ENCODE data around the gene TCF7. TPM values are rescaled to one million over a fixed set of nuclear protein-coding genes. Genes with fewer than 3 reads are reported as not detected.

TCF7 gene
- total and polyA plus RNA-seq, 2 of the 13 experiments (the other 11 are each of a cell fraction or from before 2014, with no cell fraction given): 6.3 to 6.8 TPM

DNA sequence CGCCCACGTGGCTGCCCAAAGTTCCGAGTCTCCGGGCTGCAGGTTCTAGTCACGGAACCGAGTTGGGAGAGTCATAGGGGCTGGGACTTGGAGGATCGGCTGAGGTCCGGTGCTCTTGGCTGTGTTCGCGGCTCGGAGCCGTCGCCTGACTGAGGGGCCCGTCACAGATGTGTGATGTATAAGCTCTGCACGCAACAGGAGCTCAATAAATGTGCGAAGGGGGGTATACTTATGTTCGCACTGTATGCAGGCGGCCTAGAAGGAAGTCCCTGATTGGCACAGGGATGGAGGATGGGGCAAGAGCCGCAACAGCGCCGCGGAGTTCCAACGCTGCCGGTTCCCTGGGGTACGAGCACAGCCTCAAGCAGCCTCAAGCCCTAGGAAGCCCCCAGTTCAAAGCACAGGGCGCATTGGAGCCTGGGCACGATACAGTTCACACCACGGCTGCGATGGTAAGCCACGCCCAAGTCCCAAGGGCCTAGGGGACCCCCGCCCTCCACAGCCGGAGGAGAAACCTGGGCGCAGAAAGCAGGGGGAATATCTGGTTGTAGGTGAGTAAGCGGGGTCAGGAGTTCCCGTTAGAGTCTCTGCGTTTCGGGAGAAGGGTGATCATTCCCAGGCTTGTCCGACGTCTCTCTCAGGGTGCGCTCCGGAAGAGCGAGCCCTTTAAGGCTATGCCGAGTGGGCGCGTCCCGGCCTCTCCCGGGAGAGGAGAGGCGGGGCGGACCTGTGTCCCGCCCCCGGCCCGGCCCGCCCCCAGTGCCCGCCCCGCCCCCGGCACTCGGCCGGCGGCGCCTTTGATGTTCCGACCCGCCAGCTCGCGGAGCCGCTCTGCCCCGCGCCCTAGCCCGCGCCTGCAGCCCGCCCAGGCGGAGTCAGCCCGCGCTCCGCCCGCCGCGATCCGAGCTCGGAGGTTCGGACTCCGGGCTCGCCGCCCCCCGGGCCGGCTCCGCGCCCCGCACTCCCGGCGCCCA lies at the start of gene TCF7 (continued):
- TF ChIP-seq, protein P1, sequence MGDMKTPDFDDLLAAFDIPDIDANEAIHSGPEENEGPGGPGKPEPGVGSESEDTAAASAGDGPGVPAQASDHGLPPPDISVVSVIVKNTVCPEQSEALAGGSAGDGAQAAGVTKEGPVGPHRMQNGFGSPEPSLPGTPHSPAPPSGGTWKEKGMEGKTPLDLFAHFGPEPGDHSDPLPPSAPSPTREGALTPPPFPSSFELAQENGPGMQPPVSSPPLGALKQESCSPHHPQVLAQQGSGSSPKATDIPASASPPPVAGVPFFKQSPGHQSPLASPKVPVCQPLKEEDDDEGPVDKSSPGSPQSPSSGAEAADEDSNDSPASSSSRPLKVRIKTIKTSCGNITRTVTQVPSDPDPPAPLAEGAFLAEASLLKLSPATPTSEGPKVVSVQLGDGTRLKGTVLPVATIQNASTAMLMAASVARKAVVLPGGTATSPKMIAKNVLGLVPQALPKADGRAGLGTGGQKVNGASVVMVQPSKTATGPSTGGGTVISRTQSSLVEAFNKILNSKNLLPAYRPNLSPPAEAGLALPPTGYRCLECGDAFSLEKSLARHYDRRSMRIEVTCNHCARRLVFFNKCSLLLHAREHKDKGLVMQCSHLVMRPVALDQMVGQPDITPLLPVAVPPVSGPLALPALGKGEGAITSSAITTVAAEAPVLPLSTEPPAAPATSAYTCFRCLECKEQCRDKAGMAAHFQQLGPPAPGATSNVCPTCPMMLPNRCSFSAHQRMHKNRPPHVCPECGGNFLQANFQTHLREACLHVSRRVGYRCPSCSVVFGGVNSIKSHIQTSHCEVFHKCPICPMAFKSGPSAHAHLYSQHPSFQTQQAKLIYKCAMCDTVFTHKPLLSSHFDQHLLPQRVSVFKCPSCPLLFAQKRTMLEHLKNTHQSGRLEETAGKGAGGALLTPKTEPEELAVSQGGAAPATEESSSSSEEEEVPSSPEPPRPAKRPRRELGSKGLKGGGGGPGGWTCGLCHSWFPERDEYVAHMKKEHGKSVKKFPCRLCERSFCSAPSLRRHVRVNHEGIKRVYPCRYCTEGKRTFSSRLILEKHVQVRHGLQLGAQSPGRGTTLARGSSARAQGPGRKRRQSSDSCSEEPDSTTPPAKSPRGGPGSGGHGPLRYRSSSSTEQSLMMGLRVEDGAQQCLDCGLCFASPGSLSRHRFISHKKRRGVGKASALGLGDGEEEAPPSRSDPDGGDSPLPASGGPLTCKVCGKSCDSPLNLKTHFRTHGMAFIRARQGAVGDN (CRISPR knock-in tag; IDR thresholded peaks at IDR 0.05): peak; percentile 15; the same call in 1 of the 2 replicates
- TF ChIP-seq, protein P2, sequence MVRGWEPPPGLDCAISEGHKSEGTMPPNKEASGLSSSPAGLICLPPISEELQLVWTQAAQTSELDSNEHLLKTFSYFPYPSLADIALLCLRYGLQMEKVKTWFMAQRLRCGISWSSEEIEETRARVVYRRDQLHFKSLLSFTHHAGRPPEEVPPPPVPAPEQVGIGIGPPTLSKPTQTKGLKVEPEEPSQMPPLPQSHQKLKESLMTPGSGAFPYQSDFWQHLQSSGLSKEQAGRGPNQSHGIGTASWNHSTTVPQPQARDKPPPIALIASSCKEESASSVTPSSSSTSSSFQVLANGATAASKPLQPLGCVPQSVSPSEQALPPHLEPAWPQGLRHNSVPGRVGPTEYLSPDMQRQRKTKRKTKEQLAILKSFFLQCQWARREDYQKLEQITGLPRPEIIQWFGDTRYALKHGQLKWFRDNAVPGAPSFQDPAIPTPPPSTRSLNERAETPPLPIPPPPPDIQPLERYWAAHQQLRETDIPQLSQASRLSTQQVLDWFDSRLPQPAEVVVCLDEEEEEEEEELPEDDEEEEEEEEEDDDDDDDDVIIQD (CRISPR knock-in tag; IDR thresholded peaks at IDR 0.05; ENCODE audit: low read depth): no peak
- TF ChIP-seq NCOA2 (CRISPR knock-in tag; IDR thresholded peaks at IDR 0.05): no peak
- no peak for TF ChIP-seq KMT2A (CRISPR knock-in tag; IDR thresholded peaks at IDR 0.05)
- TF ChIP-seq, protein P3, sequence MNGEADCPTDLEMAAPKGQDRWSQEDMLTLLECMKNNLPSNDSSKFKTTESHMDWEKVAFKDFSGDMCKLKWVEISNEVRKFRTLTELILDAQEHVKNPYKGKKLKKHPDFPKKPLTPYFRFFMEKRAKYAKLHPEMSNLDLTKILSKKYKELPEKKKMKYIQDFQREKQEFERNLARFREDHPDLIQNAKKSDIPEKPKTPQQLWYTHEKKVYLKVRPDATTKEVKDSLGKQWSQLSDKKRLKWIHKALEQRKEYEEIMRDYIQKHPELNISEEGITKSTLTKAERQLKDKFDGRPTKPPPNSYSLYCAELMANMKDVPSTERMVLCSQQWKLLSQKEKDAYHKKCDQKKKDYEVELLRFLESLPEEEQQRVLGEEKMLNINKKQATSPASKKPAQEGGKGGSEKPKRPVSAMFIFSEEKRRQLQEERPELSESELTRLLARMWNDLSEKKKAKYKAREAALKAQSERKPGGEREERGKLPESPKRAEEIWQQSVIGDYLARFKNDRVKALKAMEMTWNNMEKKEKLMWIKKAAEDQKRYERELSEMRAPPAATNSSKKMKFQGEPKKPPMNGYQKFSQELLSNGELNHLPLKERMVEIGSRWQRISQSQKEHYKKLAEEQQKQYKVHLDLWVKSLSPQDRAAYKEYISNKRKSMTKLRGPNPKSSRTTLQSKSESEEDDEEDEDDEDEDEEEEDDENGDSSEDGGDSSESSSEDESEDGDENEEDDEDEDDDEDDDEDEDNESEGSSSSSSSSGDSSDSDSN (CRISPR knock-in tag; IDR thresholded peaks at IDR 0.05): peak; percentile 76
- TF ChIP-seq WIZ (CRISPR knock-in tag; IDR thresholded peaks at IDR 0.05): no peak
- TF ChIP-seq ZNF225 (CRISPR knock-in tag; IDR thresholded peaks at IDR 0.05): 0 out of 2 replicates have a peak, but pooled peaks have one; percentile 38
- 0 out of 2 replicates have a peak, but pooled peaks have one; percentile 28 for TF ChIP-seq DR1 (CRISPR knock-in tag; IDR thresholded peaks at IDR 0.05)
- no peak for TF ChIP-seq ZFP36L1 (CRISPR knock-in tag; IDR thresholded peaks at IDR 0.05)
- no peak for TF ChIP-seq ZNF232 (CRISPR knock-in tag; IDR thresholded peaks at IDR 0.05; ENCODE audit: borderline replicate concordance)
- no peak for TF ChIP-seq ZNF761 (CRISPR knock-in tag; conservative IDR thresholded peaks at IDR 0.05)
- no peak for TF ChIP-seq ZNF234 (CRISPR knock-in tag; conservative IDR thresholded peaks at IDR 0.05)
- no peak for TF ChIP-seq ZNF577 (CRISPR knock-in tag; IDR thresholded peaks at IDR 0.05; ENCODE audit: borderline replicate concordance, low read depth)
- TF ChIP-seq, protein P4, sequence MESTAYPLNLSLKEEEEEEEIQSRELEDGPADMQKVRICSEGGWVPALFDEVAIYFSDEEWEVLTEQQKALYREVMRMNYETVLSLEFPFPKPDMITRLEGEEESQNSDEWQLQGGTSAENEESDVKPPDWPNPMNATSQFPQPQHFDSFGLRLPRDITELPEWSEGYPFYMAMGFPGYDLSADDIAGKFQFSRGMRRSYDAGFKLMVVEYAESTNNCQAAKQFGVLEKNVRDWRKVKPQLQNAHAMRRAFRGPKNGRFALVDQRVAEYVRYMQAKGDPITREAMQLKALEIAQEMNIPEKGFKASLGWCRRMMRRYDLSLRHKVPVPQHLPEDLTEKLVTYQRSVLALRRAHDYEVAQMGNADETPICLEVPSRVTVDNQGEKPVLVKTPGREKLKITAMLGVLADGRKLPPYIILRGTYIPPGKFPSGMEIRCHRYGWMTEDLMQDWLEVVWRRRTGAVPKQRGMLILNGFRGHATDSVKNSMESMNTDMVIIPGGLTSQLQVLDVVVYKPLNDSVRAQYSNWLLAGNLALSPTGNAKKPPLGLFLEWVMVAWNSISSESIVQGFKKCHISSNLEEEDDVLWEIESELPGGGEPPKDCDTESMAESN (CRISPR knock-in tag; conservative IDR thresholded peaks at IDR 0.05): no peak
- no peak for TF ChIP-seq RARA (CRISPR knock-in tag; IDR thresholded peaks at IDR 0.05)
- TF ChIP-seq FOXJ3 (CRISPR knock-in tag; IDR thresholded peaks at IDR 0.05; ENCODE audit: borderline replicate concordance): no peak

All from HepG2 (cell line).